HCT116 (cell line): ENCODE results near the gene COX7C. TPM values are rescaled to one million over a fixed set of nuclear protein-coding genes. Genes with fewer than 3 reads are reported as not detected.

Experiments
- ATAC-seq: fragments of 200-7000 bp; cut with Tn5 transposase; 2 replicates; pipeline ENCODE4 v1.9.1; 2020; ENCODE audit warnings: mild to moderate bottlenecking, moderate library complexity
- BruUV-seq: library from RNA; stranded (reverse); fragments of 400-500 nt; replicated peaks from 2 replicates; lab custom pipeline; 2021; lab: Mats Ljungman, UMichigan
- CTCF ChIA-PET: fragments of 300-600 bp; sonication (Branson Sonifier 250); formaldehyde crosslinking; loops from one replicate; lab custom pipeline; 2021; ENCODE audit warnings: antibody characterized with exemption; lab: Charles Lee
- POLR2A ChIA-PET: fragments of 300-600, 350-600 bp; sonication (Branson Sonifier 250); formaldehyde crosslinking; loops from one replicate; lab custom pipeline; 2021; ENCODE audit warnings: antibody characterized with exemption; lab: Charles Lee
- RAD21 ChIA-PET, 2 experiments: fragments of 300-600 bp; sonication (Branson Sonifier 250); formaldehyde crosslinking; loops; one replicate each; lab custom pipeline; 2023; ENCODE audit warnings: low total read pairs in 2 of 2; ENCODE audit not compliant: uncharacterized antibody in 2 of 2, unreplicated experiment in 2 of 2, low non-redundant PET in 1 of 2; lab: Charles Lee
- DNase-seq: peaks from one replicate; pipeline ENCODE4 v3.0.0-alpha.2; 2010; ENCODE audit warnings: low read depth, low spot score
- H2AFZ ChIP-seq: fragments of 200-600 bp; shearing (Covaris generic), sonication (generic); 2 replicates; pipeline ENCODE4 v1.6.1; 2017; ENCODE audit warnings: low read depth, mixed run types, mixed read lengths, antibody characterized with exemption, low read length; ENCODE audit not compliant: poor library complexity, severe bottlenecking
- H3K27ac ChIP-seq: 2 replicates; pipeline ENCODE4 v1.5.1; 2012; ENCODE audit warnings: low read depth, low read length
- H3K27me3 ChIP-seq: fragments of 200-600 bp; sonication (generic); 2 replicates; pipeline ENCODE4 v1.6.1; 2016; ENCODE audit warnings: mixed run types, low read length, mixed read lengths; ENCODE audit not compliant: insufficient read depth
- H3K36me3 ChIP-seq, 2 experiments: fragments of 200-500 bp in 1 of 2; fragments of 200-600 bp in 1 of 2; sonication (Bioruptor generic) in 1 of 2; sonication (generic) in 1 of 2; 2 replicates each; pipeline versions ENCODE4 v1.5.1 to v1.6.1; 2014 to 2016; ENCODE audit warnings: low read length in 2 of 2, inconsistent platforms in 1 of 2, mixed read lengths in 1 of 2, mixed run types in 1 of 2; ENCODE audit not compliant: insufficient read depth in 2 of 2, control insufficient read depth in 1 of 2
- H3K4me1 ChIP-seq, 2 experiments: fragments of 200-600 bp in 1 of 2; sonication (generic) in 1 of 2; 2 replicates each; pipeline versions ENCODE4 v1.5.1 to v1.6.1; 2012 to 2017; ENCODE audit warnings: low read length in 2 of 2, inconsistent platforms in 1 of 2, mild to moderate bottlenecking in 1 of 2, mixed read lengths in 1 of 2, mixed run types in 1 of 2, moderate library complexity in 1 of 2; ENCODE audit not compliant: insufficient read depth in 2 of 2, control insufficient read depth in 1 of 2
- H3K4me2 ChIP-seq: fragments of 200-600 bp; sonication (generic); 2 replicates; pipeline ENCODE4 v1.6.1; 2017; ENCODE audit warnings: mixed run types, low read length, mixed read lengths
- H3K4me3 ChIP-seq, 2 experiments: fragments of 200-600 bp in 1 of 2; sonication (generic) in 1 of 2; replicated peaks in 1 of 2; 2 replicates each; pipeline ENCODE4 v1.5.1; 2011 to 2016; ENCODE audit warnings: low read length in 2 of 2, control low read depth in 1 of 2, low read depth in 1 of 2, mild to moderate bottlenecking in 1 of 2, mixed read lengths in 1 of 2, mixed run types in 1 of 2
- H3K79me2 ChIP-seq: fragments of 200-600 bp; sonication (generic); 2 replicates; pipeline ENCODE4 v1.6.1; 2017; ENCODE audit warnings: mild to moderate bottlenecking, mixed run types, low read length, moderate library complexity, mixed read lengths; ENCODE audit not compliant: insufficient read depth
- H3K9ac ChIP-seq: fragments of 200-600 bp; sonication (generic); 2 replicates; pipeline ENCODE4 v1.6.1; 2016; ENCODE audit warnings: low read length, mixed read lengths
- H3K9me2 ChIP-seq: fragments of 200-600 bp; sonication (generic), shearing (Covaris generic); 2 replicates; pipeline ENCODE4 v1.6.1; 2017; ENCODE audit warnings: mixed run types, mild to moderate bottlenecking, moderate library complexity; ENCODE audit not compliant: insufficient read depth
- H3K9me3 ChIP-seq, 2 experiments: fragments of 200-500 bp in 1 of 2; fragments of 200-600 bp in 1 of 2; sonication (Bioruptor generic) in 1 of 2; sonication (generic) in 1 of 2; 2 replicates each; pipeline ENCODE4 v1.6.1; 2014 to 2017; ENCODE audit warnings: low read length in 2 of 2, mixed read lengths in 2 of 2, inconsistent platforms in 1 of 2, low read depth in 1 of 2, mild to moderate bottlenecking in 1 of 2, mixed run types in 1 of 2, moderate library complexity in 1 of 2; ENCODE audit not compliant: control insufficient read depth in 1 of 2, insufficient read depth in 1 of 2
- H4K20me1 ChIP-seq: fragments of 200-600 bp; sonication (generic), shearing (Covaris generic); 2 replicates; pipeline ENCODE4 v1.6.1; 2017; ENCODE audit warnings: mixed run types, mild to moderate bottlenecking, moderate library complexity; ENCODE audit not compliant: insufficient read depth
- CEBPB ChIP-seq: IDR thresholded peaks from 2 replicates; pipeline ENCODE4 v1.6.1; 2012; ENCODE audit warnings: low read depth
- ELF1 ChIP-seq: IDR thresholded peaks from 2 replicates; pipeline ENCODE4 v1.6.1; 2012; ENCODE audit warnings: low read depth, borderline replicate concordance
- EZH2 ChIP-seq: fragments of 200-600 bp; sonication (generic); IDR thresholded peaks from 2 replicates; pipeline ENCODE4 v1.6.1; 2017; ENCODE audit warnings: antibody characterized with exemption, mixed run types
- EZH2phosphoT487 ChIP-seq: fragments of 200-600 bp; IDR thresholded peaks from 2 replicates; pipeline ENCODE4 v1.6.1; 2018; ENCODE audit warnings: antibody characterized with exemption, borderline replicate concordance
- FOSL1 ChIP-seq: IDR thresholded peaks from 2 replicates; pipeline ENCODE4 v1.6.1; 2012; ENCODE audit warnings: low read depth
- JUND ChIP-seq: IDR thresholded peaks from 2 replicates; pipeline ENCODE4 v1.6.1; 2012
- POLR2A ChIP-seq: IDR thresholded peaks from 2 replicates; pipeline ENCODE4 v1.7.0; 2011; ENCODE audit warnings: borderline replicate concordance; ENCODE audit not compliant: insufficient read depth, insufficient read length; ENCODE audit errors: extremely low read depth
- POLR2AphosphoS5 ChIP-seq: IDR thresholded peaks from 2 replicates; pipeline ENCODE4 v1.6.1; 2011; ENCODE audit warnings: mild to moderate bottlenecking, low read depth, low read length, moderate library complexity
- RAD21 ChIP-seq: IDR thresholded peaks from 2 replicates; pipeline ENCODE4 v1.6.1; 2012; ENCODE audit warnings: low read depth, mild to moderate bottlenecking
- SP1 ChIP-seq: IDR thresholded peaks from 2 replicates; pipeline ENCODE4 v1.6.1; 2012; ENCODE audit warnings: low read depth
- SRF ChIP-seq: IDR thresholded peaks from 2 replicates; pipeline ENCODE4 v1.6.1; 2012; ENCODE audit warnings: low read depth
- TCF7L2 ChIP-seq: IDR thresholded peaks from 2 replicates; pipeline ENCODE4 v1.7.0; 2011; ENCODE audit warnings: borderline replicate concordance, inconsistent platforms; ENCODE audit not compliant: insufficient read depth, insufficient read length; ENCODE audit errors: extremely low read depth
- ZFX ChIP-seq: fragments of 450-650 bp; IDR thresholded peaks from 2 replicates; pipeline ENCODE4 v1.6.1; 2017
- ZNF274 ChIP-seq: fragments of 200-500 bp; sonication (Bioruptor generic); IDR thresholded peaks from 2 replicates; pipeline ENCODE4 v1.6.1; 2014; ENCODE audit warnings: mild to moderate bottlenecking, low read depth, low read length, inconsistent platforms
- intact Hi-C: fragments of 100-400 bp; cut with micrococcal nuclease; formaldehyde crosslinking; loops from 2 replicates; pipeline ENCODE4 v1.10.0; 2022
- total RNA-seq: library from RNA; stranded (reverse); gene quantifications from one replicate; pipeline ENCODE4 v1.2.1, GENCODE V29; 2021; ENCODE audit not compliant: unreplicated experiment
- TF ChIP-seq, protein P1 (sequence below): IDR thresholded peaks from 2 replicates; pipeline ENCODE4 v1.6.1; 2012
- TF ChIP-seq, protein P2 (sequence below), 3 experiments: fragments of 200-600 bp in 1 of 3; sonication (generic) in 1 of 3; IDR thresholded peaks in 2 of 3; conservative IDR thresholded peaks in 1 of 3; 2 replicates each; pipeline ENCODE4 v1.5.1; 2012 to 2017; ENCODE audit warnings: low read depth in 2 of 3, low read length in 2 of 3, antibody characterized with exemption in 1 of 3, borderline replicate concordance in 1 of 3, control low read depth in 1 of 3, mild to moderate bottlenecking in 1 of 3, mixed read lengths in 1 of 3, mixed run types in 1 of 3, moderate library complexity in 1 of 3; ENCODE audit not compliant: insufficient read depth in 1 of 3
- TF ChIP-seq, protein P3 (sequence below): IDR thresholded peaks from 2 replicates; pipeline ENCODE4 v1.6.1; 2012; ENCODE audit warnings: low read depth

COX7C gene
- total RNA-seq, 1 experiment from 2014 or later = 550 TPM

GRCh38 chr5:86666981-86667380 is 49.2 kb downstream of the COX7C start:
- no peak overlapping the region for H3K27ac ChIP-seq
- H3K79me2 ChIP-seq = no peaks in the 10 kb centered on the region
- H3K9me2 ChIP-seq = no peaks in the 10 kb centered on the region
- TF ChIP-seq, protein P1, sequence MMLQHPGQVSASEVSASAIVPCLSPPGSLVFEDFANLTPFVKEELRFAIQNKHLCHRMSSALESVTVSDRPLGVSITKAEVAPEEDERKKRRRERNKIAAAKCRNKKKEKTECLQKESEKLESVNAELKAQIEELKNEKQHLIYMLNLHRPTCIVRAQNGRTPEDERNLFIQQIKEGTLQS = no peak
- TF ChIP-seq SP1 (no peak), TCF7L2 (no peak), FOSL1 (no peak), ZNF274 (no peak), CEBPB (no peak), ELF1 (no peak), POLR2A (no peak), EZH2 (no peak), POLR2AphosphoS5 (no peak), SRF (no peak), JUND (no peak), ZFX (no peak), RAD21 (no peak), EZH2phosphoT487 (no peak)
- TF ChIP-seq, protein P2, sequence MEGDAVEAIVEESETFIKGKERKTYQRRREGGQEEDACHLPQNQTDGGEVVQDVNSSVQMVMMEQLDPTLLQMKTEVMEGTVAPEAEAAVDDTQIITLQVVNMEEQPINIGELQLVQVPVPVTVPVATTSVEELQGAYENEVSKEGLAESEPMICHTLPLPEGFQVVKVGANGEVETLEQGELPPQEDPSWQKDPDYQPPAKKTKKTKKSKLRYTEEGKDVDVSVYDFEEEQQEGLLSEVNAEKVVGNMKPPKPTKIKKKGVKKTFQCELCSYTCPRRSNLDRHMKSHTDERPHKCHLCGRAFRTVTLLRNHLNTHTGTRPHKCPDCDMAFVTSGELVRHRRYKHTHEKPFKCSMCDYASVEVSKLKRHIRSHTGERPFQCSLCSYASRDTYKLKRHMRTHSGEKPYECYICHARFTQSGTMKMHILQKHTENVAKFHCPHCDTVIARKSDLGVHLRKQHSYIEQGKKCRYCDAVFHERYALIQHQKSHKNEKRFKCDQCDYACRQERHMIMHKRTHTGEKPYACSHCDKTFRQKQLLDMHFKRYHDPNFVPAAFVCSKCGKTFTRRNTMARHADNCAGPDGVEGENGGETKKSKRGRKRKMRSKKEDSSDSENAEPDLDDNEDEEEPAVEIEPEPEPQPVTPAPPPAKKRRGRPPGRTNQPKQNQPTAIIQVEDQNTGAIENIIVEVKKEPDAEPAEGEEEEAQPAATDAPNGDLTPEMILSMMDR (IDR thresholded peaks at IDR 0.05 in 2 of 3, conservative IDR thresholded peaks at IDR 0.05 in 1 of 3; ENCODE audit: borderline replicate concordance in 1 of 3, insufficient read depth in 1 of 3, low read depth in 2 of 3, low read length in 2 of 3) = no peak
- TF ChIP-seq, protein P3, sequence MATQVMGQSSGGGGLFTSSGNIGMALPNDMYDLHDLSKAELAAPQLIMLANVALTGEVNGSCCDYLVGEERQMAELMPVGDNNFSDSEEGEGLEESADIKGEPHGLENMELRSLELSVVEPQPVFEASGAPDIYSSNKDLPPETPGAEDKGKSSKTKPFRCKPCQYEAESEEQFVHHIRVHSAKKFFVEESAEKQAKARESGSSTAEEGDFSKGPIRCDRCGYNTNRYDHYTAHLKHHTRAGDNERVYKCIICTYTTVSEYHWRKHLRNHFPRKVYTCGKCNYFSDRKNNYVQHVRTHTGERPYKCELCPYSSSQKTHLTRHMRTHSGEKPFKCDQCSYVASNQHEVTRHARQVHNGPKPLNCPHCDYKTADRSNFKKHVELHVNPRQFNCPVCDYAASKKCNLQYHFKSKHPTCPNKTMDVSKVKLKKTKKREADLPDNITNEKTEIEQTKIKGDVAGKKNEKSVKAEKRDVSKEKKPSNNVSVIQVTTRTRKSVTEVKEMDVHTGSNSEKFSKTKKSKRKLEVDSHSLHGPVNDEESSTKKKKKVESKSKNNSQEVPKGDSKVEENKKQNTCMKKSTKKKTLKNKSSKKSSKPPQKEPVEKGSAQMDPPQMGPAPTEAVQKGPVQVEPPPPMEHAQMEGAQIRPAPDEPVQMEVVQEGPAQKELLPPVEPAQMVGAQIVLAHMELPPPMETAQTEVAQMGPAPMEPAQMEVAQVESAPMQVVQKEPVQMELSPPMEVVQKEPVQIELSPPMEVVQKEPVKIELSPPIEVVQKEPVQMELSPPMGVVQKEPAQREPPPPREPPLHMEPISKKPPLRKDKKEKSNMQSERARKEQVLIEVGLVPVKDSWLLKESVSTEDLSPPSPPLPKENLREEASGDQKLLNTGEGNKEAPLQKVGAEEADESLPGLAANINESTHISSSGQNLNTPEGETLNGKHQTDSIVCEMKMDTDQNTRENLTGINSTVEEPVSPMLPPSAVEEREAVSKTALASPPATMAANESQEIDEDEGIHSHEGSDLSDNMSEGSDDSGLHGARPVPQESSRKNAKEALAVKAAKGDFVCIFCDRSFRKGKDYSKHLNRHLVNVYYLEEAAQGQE = no peak
- no peaks in the 10 kb centered on the region for H3K36me3 ChIP-seq
- CTCF ChIA-PET = no interaction called here
- H2AFZ ChIP-seq = no peak overlapping the region
- BruUV-seq = no TSS peak
- intact Hi-C loops = no loop called here
- POLR2A ChIA-PET = no interaction called here
- DNase-seq (no peak), ATAC-seq (no peak)
- no peak overlapping the region for H3K9ac ChIP-seq
- H3K4me1 ChIP-seq = no peaks in the 10 kb centered on the region
- RAD21 ChIA-PET = no interaction called here
- no peak overlapping the region for H3K4me3 ChIP-seq
- H4K20me1 ChIP-seq = no peaks in the 10 kb centered on the region
- no peaks in the 10 kb centered on the region for H3K9me3 ChIP-seq
- H3K4me2 ChIP-seq = no peak overlapping the region
- no peaks in the 10 kb centered on the region for H3K27me3 ChIP-seq
